ENCODE measurements around the gene ZSCAN32.

ZSCAN32 gene

DNA sequence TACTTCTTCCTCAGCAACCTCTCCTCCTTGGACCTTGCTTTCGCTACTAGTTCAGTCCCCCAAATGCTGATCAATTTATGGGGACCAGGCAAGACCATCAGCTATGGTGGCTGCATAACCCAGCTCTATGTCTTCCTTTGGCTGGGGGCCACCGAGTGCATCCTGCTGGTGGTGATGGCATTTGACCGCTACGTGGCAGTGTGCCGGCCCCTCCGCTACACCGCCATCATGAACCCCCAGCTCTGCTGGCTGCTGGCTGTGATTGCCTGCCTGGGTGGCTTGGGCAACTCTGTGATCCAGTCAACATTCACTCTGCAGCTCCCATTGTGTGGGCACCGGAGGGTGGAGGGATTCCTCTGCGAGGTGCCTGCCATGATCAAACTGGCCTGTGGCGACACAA lies 44.7 kb downstream of the ZSCAN32 start:
- DNase-seq (ENCODE audit: low read depth in 2 of 2): no peak

DNA sequence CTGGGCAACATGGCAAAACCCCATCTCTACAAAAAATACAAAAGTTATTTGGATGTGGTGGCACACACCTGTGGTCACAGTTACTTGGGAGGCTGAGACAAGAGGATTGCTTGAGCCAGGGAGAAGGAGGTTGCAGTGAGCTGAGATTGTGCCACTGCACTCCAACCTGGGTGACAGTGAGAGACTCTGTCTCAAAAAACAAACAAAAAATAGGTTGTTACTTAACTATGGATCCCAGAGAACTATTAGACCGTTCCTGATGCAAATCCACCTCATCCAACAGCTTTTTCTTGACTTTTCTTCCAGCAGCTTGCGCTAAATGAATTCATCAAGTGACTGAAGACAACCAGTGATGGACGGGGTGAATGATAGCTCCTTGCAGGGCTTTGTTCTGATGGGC lies 45.2 kb downstream of the ZSCAN32 start, which contains the start of gene OR2C1:
Gene OR2C1 (plus strand): TSS at position 301 of the 400 bp plus-strand sequence. CDS start 52 bp downstream, at position 353.
- no peak for DNase-seq (ENCODE audit: low read depth in 2 of 2)

DNA sequence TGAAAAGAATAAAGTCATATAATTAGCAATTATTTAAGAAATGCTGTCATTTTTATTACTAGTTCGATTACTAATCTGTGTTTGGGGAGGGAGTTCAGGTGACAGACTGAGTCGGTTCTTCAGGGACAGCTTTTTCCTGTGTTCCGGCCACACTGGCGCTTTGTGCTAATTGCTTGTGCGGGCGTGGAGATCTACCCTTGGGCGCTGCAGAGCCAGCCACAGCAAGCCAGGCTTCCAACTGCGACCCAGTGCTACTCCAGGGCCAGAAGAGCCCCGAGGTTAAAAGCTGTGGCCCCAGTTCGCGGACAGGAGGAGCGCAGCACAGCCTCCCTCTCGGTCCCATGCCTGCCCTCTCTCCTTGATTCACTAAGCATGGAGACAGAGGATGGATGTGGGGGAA lies 51.6 kb downstream of the ZSCAN32 start:
- DNase-seq (ENCODE audit: low read depth in 2 of 2): no peak

DNA sequence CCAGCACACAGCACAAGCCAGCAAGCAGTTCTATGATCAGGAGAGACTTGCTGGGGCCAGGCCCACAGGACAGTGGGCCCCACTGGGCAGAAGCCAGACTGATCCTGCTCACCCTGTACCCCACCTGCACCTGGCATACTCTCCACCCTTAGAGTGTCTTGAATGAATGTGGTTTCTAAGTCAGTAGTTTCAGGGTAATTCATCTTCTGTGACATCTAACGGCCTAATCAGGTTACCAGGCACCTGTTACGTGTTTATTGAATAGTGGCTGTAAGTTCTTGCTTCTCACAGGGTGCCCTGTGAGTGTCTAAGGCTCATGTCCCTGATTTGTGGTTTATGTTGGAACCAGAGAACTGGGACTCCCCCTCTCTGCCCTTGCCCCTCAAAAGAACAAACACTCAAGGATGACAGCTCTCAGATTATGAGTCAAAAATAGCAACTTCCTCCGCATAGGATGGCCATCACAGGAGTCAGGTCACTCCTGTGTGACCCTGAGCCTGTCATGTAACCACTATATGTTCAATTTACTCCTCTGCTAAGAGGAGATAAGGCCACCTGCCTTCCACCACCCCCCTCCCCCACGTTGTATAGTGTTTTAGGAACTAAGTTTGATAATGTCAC lies 52.1 kb downstream of the ZSCAN32 start:
- no peak for DNase-seq (ENCODE audit: low read depth in 2 of 2)

DNA sequence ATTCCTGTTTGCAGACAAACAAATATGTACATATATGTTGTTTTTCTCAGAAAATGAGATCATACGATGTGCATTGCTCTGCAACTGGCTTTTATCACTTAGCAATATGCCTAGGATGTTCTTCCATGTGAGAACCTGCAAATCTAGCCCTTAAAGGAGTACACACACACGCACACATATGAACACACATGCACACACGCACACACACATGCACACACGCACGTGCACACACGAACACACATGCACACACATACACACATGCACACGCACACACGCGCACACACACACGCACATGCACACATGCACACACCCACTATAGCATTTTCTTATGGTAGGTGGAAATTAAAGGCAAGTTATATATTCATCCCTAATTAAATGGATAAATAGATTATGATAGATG lies 53.2 kb downstream of the ZSCAN32 start:
- no peak for DNase-seq (ENCODE audit: low read depth in 2 of 2)

DNA sequence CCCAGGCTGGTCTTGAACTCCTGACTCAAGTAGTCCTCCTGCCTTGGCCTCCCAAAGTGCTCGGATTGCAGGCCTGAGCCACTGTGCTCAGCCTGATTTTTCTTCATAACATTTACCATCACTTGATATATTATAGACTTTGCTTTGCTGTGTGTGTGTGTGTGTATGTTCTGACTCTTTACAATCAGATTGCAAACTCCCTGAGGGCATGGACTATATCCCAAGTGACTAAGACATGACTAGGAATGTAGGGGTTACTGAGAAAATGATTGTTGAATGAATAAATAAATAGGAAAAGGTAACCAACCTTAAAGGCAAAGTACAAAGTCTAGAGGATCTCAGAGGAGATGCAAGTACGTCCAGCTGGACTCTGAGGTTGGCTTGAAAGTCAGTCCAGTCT lies 54.8 kb downstream of the ZSCAN32 start:
- DNase-seq (ENCODE audit: low read depth in 2 of 2): no peak
